GM18499 (cell line): Measurements from ENCODE around the gene TLR5.

ENCODE experiments used
- ATAC-seq: cut with Tn5 transposase; IDR thresholded peaks from one replicate; pipeline ENCODE4 v1.9.1; 2021; ENCODE audit warnings: moderate number of reproducible peaks; ENCODE audit not compliant: insufficient read depth, unreplicated experiment

The TLR5 gene

GRCh38 chr1:223152399-223152798, 9.4 kb upstream of the TLR5 start:
- no peak for ATAC-seq

GRCh38 chr1:223150443-223150842, 7.4 kb upstream of the TLR5 start:
- ATAC-seq: no peak

DNA sequence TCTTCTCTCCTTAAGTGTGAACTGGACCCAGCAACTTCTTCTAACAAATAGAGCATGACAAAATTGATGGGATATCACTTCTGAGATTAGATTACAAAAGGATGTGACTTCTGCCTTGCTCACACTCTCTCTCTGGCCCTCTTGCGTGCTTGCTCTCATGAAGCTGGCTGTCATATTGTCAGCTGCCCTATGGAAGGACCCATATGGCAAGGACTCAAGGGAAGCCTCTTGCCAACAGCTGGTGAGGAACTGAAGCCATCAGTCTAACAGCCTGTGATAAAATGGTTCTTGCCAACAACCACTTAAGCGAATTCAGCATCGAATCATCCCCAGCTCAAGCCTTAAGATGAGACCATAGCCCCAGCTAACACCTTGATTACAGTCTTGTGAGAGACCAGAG, 4.8 kb upstream of the TLR5 start:
- ATAC-seq: no peak

DNA sequence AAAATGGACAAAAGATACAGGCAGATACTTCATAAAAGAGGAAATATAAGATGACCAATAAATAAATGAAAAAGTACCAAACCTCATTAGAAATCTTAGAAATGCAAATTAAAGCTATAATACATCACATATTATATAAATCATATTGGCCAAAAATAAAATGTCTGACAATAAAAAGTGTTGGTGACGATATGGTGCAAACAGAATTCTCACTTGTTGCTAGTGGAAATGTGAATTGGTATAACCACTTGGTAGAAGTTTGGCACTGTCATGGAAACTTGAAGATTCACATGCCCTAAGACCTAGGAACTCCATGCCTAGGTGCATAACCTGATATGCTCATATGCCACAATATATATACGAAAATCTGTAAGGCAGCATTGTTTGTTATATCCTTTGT, 4.4 kb upstream of the TLR5 start:
- ATAC-seq: no peak

DNA sequence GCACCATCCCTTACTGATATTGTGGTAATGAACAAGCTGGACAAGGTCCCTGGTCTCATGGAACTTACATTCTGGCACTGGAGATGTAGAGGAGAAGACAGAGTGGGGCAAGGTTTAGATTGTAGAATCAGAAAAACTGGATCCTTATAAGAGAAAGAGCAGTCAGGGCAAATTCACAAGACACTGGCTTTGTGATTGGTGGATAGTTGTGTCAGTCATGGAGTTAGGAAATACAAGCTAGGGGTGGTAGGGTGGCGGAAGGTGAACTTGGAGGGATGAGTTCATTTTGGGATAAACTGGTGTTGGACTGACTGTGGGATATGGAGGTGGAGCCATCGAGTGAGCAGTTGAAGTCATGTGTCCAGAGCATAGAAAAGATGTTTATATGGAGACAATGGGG, 3.7 kb upstream of the TLR5 start:
- ATAC-seq: no peak

DNA sequence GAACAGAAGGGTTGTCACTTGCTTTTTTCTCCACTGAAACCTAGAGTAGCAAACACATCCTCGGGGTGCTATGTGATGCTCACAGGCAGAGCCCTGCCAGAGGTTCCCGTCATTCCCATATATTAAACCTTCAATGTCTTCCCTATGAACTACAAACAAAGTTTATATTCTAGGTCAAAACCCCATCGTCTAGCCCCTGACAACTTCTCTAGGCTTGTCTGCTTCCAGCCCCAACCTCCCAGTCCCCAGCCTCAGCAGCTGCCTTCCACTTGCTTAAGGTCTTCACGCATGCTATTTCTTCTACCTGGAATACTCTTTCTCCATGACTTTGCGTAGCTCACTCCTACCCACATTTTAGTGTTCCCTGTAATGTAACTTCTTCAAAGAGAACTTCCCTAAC, 1.9 kb upstream of the TLR5 start:
- ATAC-seq: no peak

DNA sequence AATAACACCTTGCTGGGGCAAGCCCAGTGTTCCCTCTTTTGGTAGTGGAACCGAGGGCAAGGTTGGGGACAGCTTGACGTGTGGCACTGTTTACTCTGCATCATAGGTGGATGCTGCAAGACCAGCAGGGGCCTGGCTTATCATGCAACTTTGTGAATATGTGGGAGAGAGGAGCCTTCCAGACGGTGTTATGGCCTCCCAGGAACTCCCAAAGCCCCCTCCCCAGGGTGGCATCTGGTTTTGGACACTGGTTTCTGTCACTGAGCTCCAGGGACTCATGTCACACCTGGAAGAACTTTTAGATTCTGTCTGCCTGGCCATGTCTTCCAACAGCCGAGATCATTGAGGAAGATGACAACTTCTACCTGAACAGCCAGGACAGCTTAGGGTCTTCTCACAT, 1.4 kb upstream of the TLR5 start:
- ATAC-seq: no peak

- ATAC-seq: no peak
Observed at GRCh38 chr1:223143537-223144248, 645 bp upstream of the TLR5 start.

DNA sequence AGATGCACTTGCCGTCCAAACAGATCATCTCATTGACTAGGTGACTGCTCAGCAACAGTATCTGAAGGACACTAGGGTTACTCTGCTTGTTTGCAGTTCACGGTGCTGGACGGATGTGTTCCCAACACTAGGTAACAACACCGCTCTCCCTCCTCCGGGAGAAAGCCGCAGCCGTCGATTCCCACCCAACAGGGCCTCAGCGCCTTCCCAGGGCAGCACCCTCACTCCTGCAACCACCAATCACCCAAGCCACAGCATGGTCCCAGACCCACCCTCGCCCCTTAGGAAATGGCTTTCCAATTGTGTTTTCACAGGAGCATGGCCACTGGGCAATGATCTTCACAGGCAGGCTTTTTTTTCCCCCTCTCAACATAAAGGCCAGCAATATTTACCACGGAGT, 779 bp downstream of the TLR5 start:
- no peak for ATAC-seq

DNA sequence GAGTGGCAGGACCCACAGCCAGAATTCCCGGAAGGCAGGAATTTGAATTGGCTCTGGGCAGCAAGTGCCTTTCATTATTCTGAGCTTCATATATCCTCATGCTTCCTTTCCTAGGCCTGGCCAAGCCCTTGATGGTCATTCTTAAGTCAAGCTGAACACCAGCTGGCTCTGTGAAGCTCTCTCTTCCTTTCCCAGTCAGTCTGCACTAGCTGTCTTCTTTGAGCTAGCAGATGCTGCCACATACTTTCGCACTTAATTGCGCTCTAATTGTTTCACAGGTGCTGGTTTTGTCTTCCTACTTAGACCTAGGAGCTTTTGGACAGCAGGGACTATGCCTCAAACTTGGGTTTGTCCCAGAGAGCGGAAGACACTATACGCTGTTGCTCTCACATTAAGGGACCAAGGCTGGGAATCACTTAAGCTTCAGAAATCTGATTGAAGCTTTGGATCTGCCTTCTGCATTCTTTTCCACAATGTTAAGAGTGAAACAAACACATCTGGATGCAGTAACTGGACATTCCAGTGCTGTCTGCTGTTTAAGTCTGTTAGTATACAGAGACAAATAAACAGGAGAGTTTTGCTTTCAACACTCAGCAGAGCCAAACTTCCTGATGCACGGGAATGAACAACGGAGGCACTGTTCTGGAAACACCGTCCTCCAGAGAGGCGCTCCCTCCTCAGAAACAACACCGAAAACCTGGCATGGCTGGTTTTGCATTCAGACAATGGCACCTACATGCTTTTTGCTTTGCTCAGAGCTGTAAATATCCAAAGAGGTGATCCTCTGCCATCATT, 2.2 kb downstream of the TLR5 start:
- ATAC-seq: no peak

- ATAC-seq: no peak
Observed at GRCh38 chr1:223137455-223138085, 5.5 kb downstream of the TLR5 start.

GRCh38 chr1:223136086-223136485, 7.0 kb downstream of the TLR5 start:
- ATAC-seq: no peak

DNA sequence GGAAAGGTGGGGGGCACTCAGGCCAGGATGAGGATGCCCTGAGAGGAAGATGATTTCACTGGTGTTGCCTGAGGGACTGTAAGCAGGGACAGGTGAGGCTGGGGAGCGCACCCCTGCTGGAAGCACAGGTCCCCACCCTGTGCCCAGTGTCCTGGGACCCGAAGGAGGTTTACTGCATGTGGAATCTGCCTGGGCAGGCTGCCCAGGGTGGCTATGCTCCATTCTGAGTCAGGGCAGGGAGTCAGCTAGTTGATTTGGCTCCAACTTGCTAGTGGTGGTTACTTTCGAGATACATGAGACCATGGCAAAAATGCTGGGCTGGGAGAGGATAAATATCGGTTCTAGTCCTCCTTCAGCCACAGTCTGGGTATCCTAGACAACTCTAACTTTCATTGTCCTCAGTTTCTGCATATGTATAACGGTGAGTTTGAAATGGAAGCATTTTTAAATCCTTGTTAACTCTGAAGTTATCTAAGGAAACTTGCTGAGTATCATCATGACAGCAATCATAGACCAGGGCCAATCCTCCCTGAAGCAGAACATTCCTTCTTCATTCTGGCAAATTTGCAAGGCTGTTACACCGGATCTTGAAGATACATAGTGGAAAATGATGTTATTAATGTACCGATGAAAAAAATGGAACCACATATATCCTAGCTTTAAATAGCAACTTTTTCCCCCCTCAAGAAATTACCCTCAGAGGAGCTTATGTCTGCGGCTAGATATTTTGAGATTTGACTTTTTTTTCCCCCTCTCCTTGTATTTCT, 7.7 kb downstream of the TLR5 start:
- ATAC-seq: no peak

- no peak for ATAC-seq
Observed at GRCh38 chr1:223133824-223134435, 9.1 kb downstream of the TLR5 start.

DNA sequence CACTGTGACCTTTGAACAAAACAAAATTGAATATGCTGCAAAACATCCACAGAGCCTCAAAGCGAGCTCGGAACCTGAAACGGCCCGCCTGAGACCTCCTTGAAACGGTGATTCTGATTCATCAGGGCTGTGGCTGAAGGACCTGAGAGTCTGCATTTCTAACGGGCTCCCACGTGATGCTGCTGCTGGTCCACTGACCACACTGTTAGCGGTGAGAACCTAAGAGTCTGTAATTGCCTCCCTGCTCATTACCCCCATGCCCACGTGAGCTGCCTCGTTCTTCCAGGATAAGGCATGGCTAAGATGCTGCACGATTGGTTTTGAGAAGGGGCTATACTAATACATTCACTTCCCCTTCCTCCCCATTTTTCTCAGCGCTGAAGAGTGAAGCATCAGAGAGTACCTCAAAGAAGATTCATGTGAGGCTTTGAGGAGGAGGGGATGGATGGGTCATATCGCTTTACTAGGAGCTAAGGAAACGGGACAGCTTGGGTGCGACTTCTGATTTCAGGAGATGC, 9.7 kb downstream of the TLR5 start:
- no peak for ATAC-seq

DNA sequence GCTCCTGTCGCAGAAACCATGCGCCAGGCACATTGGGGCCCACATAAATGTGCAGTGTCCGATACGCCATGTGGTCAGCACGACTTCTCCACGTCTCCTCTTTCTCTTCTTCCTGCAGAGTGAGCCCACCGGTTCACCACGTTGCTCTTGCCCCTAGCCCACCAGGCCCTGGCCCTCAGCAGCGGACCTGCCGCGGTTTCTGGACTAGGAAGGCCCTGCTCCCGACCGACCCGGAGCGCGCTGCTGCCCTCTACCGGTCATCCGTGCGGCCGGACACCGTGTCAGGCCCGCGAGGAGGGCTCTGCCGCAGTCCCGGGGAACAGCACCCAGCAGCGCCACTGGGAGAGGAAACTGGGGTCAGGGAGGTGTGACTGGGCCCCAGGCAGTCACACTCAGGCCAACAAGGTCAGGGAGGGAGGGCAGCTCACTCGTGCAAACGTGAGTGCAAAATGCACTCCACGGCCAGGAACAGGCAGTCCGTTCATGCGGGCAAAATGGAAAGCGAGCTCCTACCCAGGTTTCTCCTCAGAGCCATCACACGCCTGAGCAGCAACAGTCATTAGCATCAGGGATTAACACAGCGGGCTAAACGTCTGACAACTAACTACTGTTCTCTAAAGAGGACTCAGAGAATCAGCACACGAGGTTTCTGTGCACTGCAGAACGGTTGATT, 13.7 kb downstream of the TLR5 start:
- ATAC-seq: no peak

DNA sequence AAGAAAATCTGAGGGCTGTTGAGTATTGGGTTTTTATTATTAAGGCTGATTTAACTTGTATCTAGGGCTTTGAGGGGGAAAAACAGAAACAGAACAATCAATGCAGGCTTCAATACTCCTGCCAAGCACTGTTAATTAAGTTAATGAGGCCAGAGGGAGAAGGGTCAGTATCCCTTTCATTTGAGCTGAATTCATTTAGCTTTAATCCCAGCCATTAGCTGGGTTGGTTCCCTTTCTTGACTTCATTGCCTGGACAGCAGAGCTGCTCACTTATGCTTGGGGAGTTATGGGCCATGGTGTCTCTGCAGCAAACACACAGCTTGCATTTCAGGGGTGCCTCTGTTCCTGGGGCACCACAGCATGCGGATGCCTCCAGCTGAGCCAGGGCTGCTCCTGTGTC, 16.3 kb downstream of the TLR5 start:
- ATAC-seq: no peak

DNA sequence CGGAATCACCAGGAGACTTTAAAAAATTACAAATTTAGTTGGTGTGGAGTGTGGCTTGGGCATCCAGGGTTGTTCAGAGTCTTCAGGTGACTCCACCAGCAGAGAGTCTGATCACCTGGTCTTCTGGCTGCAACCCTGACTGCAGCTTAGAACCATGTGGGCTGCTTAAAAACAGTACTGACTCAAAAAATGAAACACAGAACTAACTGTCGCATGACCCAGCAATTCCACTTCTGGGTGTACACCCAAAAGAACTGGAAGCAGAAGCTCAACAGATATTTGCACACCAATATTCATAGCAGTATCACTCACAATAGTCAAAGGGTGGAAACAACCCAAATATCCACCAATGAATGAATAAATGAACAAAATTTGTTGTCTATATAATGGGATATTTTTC, 17.3 kb downstream of the TLR5 start:
- ATAC-seq: no peak

DNA sequence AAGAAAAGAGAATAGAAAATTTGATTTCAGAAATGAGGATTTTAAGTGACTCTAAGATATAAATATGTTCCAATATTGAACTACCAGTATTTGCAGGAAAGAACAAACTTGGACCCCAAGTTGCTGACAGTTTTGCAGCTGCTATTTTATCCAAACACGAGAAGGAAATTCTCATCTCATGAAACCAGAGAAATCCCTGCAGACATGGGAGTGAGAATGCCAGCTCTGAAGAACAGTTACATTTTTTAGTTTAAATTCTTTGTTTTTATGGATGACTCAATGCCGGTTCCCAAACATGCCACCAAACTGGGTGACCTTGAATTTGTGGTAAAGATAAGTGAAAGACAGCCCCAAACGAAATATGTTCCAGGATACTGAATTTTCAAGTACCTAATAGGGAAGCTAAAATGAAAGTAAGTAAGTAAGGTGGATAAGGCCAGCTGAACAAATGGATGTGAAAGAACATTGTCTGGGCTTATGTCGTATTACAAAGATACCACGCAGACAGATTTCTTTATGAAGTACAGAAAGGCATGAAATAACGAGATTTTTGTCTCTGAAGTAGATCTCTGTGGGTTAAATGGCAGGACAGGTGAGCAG, 19.9 kb downstream of the TLR5 start:
- no peak for ATAC-seq
